ENCODE data around the gene CD58.
A peak's percentile ranks its signal among the peaks of the same experiment; 100 is the strongest.
"Not testable (repeated sequence)": the region's sequence is repeated elsewhere in the genome, so short reads cannot be mapped to it uniquely, and the experiment has no call there.

Gene CD58

GRCh38 chr1:116570358-116571214 lies at the start of gene CD58:
TSS of gene CD58 (minus strand) at chr1:116571026. CDS start at chr1:116570972, 54 bp downstream.
- DNase-seq (peak; percentile 90), ATAC-seq (replicated peaks) (peak; percentile 82 to 86)
- H3K27ac Mint-ChIP-seq, result peak within 1 kb of the TSS; percentile 99
- no peaks in the 10 kb centered on the region for H3K27me3 Mint-ChIP-seq
- H3K9me3 Mint-ChIP-seq, result peaks cover 4 to 5% of the 10 kb centered on the region in 2 donors
- H3K4me3 Mint-ChIP-seq, result peak within 1 kb of the TSS; percentile 97 to 99
- peaks cover 37 to 53% of the 10 kb centered on the region in 2 donors for H3K36me3 Mint-ChIP-seq
- H3K4me1 Mint-ChIP-seq, result peaks cover 54 to 88% of the 10 kb centered on the region in 2 donors

GRCh38 chr1:116620392-116620791 lies 49.6 kb upstream of the CD58 start:
- peaks cover 16 to 20% of the 10 kb centered on the region in 2 donors for H3K36me3 Mint-ChIP-seq
- not testable (repeated sequence) for H3K4me1 Mint-ChIP-seq; H3K9me3 Mint-ChIP-seq; H3K27me3 Mint-ChIP-seq; DNase-seq; H3K27ac Mint-ChIP-seq; ATAC-seq (replicated peaks); H3K4me3 Mint-ChIP-seq

- not testable (repeated sequence) for H3K4me3 Mint-ChIP-seq; H3K27ac Mint-ChIP-seq; H3K27me3 Mint-ChIP-seq; H3K9me3 Mint-ChIP-seq; DNase-seq; ATAC-seq (replicated peaks)
- peaks cover 14 to 28% of the 10 kb centered on the region in 2 donors for H3K36me3 Mint-ChIP-seq
- peaks cover 6 to 10% of the 10 kb centered on the region in 2 donors for H3K4me1 Mint-ChIP-seq
Measured at GRCh38 chr1:116619106-116619505, 48.3 kb upstream of the CD58 start.

GRCh38 chr1:116617808-116618207 lies 47.0 kb upstream of the CD58 start:
- not testable (repeated sequence) for H3K9me3 Mint-ChIP-seq; H3K27me3 Mint-ChIP-seq; DNase-seq; H3K4me3 Mint-ChIP-seq; H3K27ac Mint-ChIP-seq; ATAC-seq (replicated peaks)
- H3K36me3 Mint-ChIP-seq, result peaks cover 14 to 29% of the 10 kb centered on the region in 2 donors
- H3K4me1 Mint-ChIP-seq, result peaks cover 6 to 10% of the 10 kb centered on the region in 2 donors

GRCh38 chr1:116613825-116614224 lies 43.0 kb upstream of the CD58 start:
- H3K27ac Mint-ChIP-seq; H3K9me3 Mint-ChIP-seq; DNase-seq; H3K4me3 Mint-ChIP-seq; H3K27me3 Mint-ChIP-seq; ATAC-seq (replicated peaks): not testable (repeated sequence)
- peaks cover 28 to 52% of the 10 kb centered on the region in 2 donors for H3K36me3 Mint-ChIP-seq
- peaks cover 23 to 37% of the 10 kb centered on the region in 2 donors for H3K4me1 Mint-ChIP-seq

GRCh38 chr1:116609801-116610371 lies 39.1 kb upstream of the CD58 start:
- peak; percentile 62 to 68 for ATAC-seq (replicated peaks)
- not testable (repeated sequence) for H3K9me3 Mint-ChIP-seq, DNase-seq, H3K27me3 Mint-ChIP-seq
- H3K4me1 Mint-ChIP-seq, result peaks cover 37 to 54% of the 10 kb centered on the region in 2 donors
- peaks cover 35 to 64% of the 10 kb centered on the region in 2 donors for H3K36me3 Mint-ChIP-seq
- peak overlapping the region in 1 of 2 donors; percentile 2 for H3K4me3 Mint-ChIP-seq
- H3K27ac Mint-ChIP-seq, result peak overlapping the region; percentile 92

- not testable (repeated sequence) for H3K9me3 Mint-ChIP-seq, DNase-seq, H3K27me3 Mint-ChIP-seq, H3K4me3 Mint-ChIP-seq
- ATAC-seq (replicated peaks), result peak; percentile 53 to 69
- Mint-ChIP-seq H3K27ac (peak overlapping the region; percentile 92), H3K36me3 (peaks cover 34 to 58% of the 10 kb centered on the region in 2 donors), H3K4me1 (peaks cover 37 to 54% of the 10 kb centered on the region in 2 donors)
Measured at GRCh38 chr1:116608841-116609240, 38.0 kb upstream of the CD58 start.

GRCh38 chr1:116608151-116608550 lies 37.3 kb upstream of the CD58 start:
- ATAC-seq (replicated peaks); H3K9me3 Mint-ChIP-seq; DNase-seq; H3K4me3 Mint-ChIP-seq; H3K27me3 Mint-ChIP-seq: not testable (repeated sequence)
- Mint-ChIP-seq H3K36me3 (peaks cover 37 to 63% of the 10 kb centered on the region in 2 donors), H3K27ac (peak overlapping the region; percentile 91), H3K4me1 (peaks cover 40 to 54% of the 10 kb centered on the region in 2 donors)

- Mint-ChIP-seq H3K36me3 (peaks cover 35 to 58% of the 10 kb centered on the region in 2 donors), H3K4me1 (peaks cover 40 to 54% of the 10 kb centered on the region in 2 donors), H3K27ac (peak overlapping the region; percentile 91), H3K4me3 (peak overlapping the region; percentile 23 to 46)
- not testable (repeated sequence) for ATAC-seq (replicated peaks); H3K27me3 Mint-ChIP-seq; H3K9me3 Mint-ChIP-seq; DNase-seq
Measured at GRCh38 chr1:116607463-116607862, 36.6 kb upstream of the CD58 start.

- DNase-seq, H3K9me3 Mint-ChIP-seq, H3K27me3 Mint-ChIP-seq: not testable (repeated sequence)
- peak; percentile 52 to 53 for ATAC-seq (replicated peaks)
- H3K36me3 Mint-ChIP-seq, result peaks cover 36 to 53% of the 10 kb centered on the region in 2 donors
- peaks cover 40 to 54% of the 10 kb centered on the region in 2 donors for H3K4me1 Mint-ChIP-seq
- peak overlapping the region; percentile 84 for H3K27ac Mint-ChIP-seq
- peak overlapping the region in 1 of 2 donors; percentile 17 for H3K4me3 Mint-ChIP-seq
Measured at GRCh38 chr1:116606067-116606466, 35.2 kb upstream of the CD58 start.

- H3K4me3 Mint-ChIP-seq, result no peak overlapping the region
- DNase-seq (no peak), ATAC-seq (replicated peaks) (no peak)
Measured at GRCh38 chr1:116605315-116605714, 34.5 kb upstream of the CD58 start.

GRCh38 chr1:116604408-116604807 lies 33.6 kb upstream of the CD58 start:
- not testable (repeated sequence) for H3K27me3 Mint-ChIP-seq; DNase-seq; H3K4me3 Mint-ChIP-seq; H3K9me3 Mint-ChIP-seq; ATAC-seq (replicated peaks)
- Mint-ChIP-seq H3K4me1 (peaks cover 31 to 39% of the 10 kb centered on the region in 2 donors), H3K27ac (peak overlapping the region; percentile 31), H3K36me3 (peaks cover 28 to 43% of the 10 kb centered on the region in 2 donors)

More at GRCh38 chr1:116605315-116605714, 34.5 kb upstream of the CD58 start:
- H3K4me1 Mint-ChIP-seq, result peaks cover 33 to 46% of the 10 kb centered on the region in 2 donors
- no peak overlapping the region for H3K27ac Mint-ChIP-seq
- peaks cover 4% of the 10 kb centered on the region in 2 donors for H3K9me3 Mint-ChIP-seq
- peaks cover 31 to 46% of the 10 kb centered on the region in 2 donors for H3K36me3 Mint-ChIP-seq
- no peaks in the 10 kb centered on the region for H3K27me3 Mint-ChIP-seq

- not testable (repeated sequence) for DNase-seq; H3K4me3 Mint-ChIP-seq; H3K9me3 Mint-ChIP-seq; H3K27ac Mint-ChIP-seq; H3K27me3 Mint-ChIP-seq; ATAC-seq (replicated peaks)
- peaks cover 35 to 41% of the 10 kb centered on the region in 2 donors for H3K4me1 Mint-ChIP-seq
- peaks cover 28 to 45% of the 10 kb centered on the region in 2 donors for H3K36me3 Mint-ChIP-seq
Measured at GRCh38 chr1:116603646-116604045, 32.8 kb upstream of the CD58 start.

- H3K27me3 Mint-ChIP-seq; H3K4me3 Mint-ChIP-seq; DNase-seq; ATAC-seq (replicated peaks); H3K9me3 Mint-ChIP-seq: not testable (repeated sequence)
- peak overlapping the region; percentile 20 for H3K27ac Mint-ChIP-seq
- peaks cover 22 to 37% of the 10 kb centered on the region in 2 donors for H3K36me3 Mint-ChIP-seq
- H3K4me1 Mint-ChIP-seq, result peaks cover 46 to 54% of the 10 kb centered on the region in 2 donors
Measured at GRCh38 chr1:116599369-116599768, 28.5 kb upstream of the CD58 start.

Data from stimulated activated naive B cell treated with anti-CD40 and anti-IgM and Interleukin-4, amounts not matched to agents 10 μg/mL and 1 μg/mL and 100 μg/mL, for 72 hours (primary cell).